ENCODE measurements around the gene GPR107.

Gene GPR107

GRCh38 chr9:130172858-130173665 is 119.4 kb downstream of the GPR107 start:
- in situ Hi-C loops (cut with HindIII; ENCODE audit: low sequenced_read_pairs): no loop called here
- no peak for TF ChIP-seq CTCF (IDR thresholded peaks at IDR 0.05; ENCODE audit: low read depth, low read length, missing control alignments)
- no peak for DNase-seq (ENCODE audit: low read depth)
- H3K4me3 ChIP-seq (ENCODE audit: low read depth, low read length): peak overlapping the region; percentile 66

GRCh38 chr9:130173666-130173983 is 119.9 kb downstream of the GPR107 start:
- no peak for DNase-seq (ENCODE audit: low read depth)
- TF ChIP-seq CTCF (IDR thresholded peaks at IDR 0.05; ENCODE audit: low read depth, low read length, missing control alignments): no peak
- H3K4me3 ChIP-seq (ENCODE audit: low read depth, low read length): peak overlapping the region; percentile 66
- in situ Hi-C loops (cut with HindIII; ENCODE audit: low sequenced_read_pairs): no loop called here

GRCh38 chr9:130174025-130174424 is 120.3 kb downstream of the GPR107 start:
- in situ Hi-C loops (cut with HindIII; ENCODE audit: low sequenced_read_pairs): no loop called here
- no peak for TF ChIP-seq CTCF (IDR thresholded peaks at IDR 0.05; ENCODE audit: low read depth, low read length, missing control alignments)
- DNase-seq (ENCODE audit: low read depth): no peak
- peak overlapping the region; percentile 66 for H3K4me3 ChIP-seq (ENCODE audit: low read depth, low read length)

GRCh38 chr9:130174920-130175321 is 121.2 kb downstream of the GPR107 start:
- TF ChIP-seq CTCF (IDR thresholded peaks at IDR 0.05; ENCODE audit: low read depth, low read length, missing control alignments): no peak
- H3K4me3 ChIP-seq (ENCODE audit: low read depth, low read length): no peak overlapping the region
- DNase-seq (ENCODE audit: low read depth): no peak
- in situ Hi-C loops (cut with HindIII; ENCODE audit: low sequenced_read_pairs): no loop called here

GRCh38 chr9:130175355-130175754 is 121.6 kb downstream of the GPR107 start:
- in situ Hi-C loops (cut with HindIII; ENCODE audit: low sequenced_read_pairs): no loop called here
- no peak for DNase-seq (ENCODE audit: low read depth)
- no peak for TF ChIP-seq CTCF (IDR thresholded peaks at IDR 0.05; ENCODE audit: low read depth, low read length, missing control alignments)
- no peak overlapping the region for H3K4me3 ChIP-seq (ENCODE audit: low read depth, low read length)

- no peak for DNase-seq (ENCODE audit: low read depth)
- no peak overlapping the region for H3K4me3 ChIP-seq (ENCODE audit: low read depth, low read length)
- in situ Hi-C loops (cut with HindIII; ENCODE audit: low sequenced_read_pairs): no loop called here
- TF ChIP-seq CTCF (IDR thresholded peaks at IDR 0.05; ENCODE audit: low read depth, low read length, missing control alignments): no peak
Measured at GRCh38 chr9:130176760-130177159, 123.1 kb downstream of the GPR107 start.
